HG03135 (cell line): ENCODE measurements around the gene BRPF3.

Source experiments
- ATAC-seq: cut with Tn5 transposase; IDR thresholded peaks from one replicate; pipeline ENCODE4 v1.9.1; 2021; ENCODE audit warnings: mild to moderate bottlenecking, moderate library complexity; ENCODE audit not compliant: unreplicated experiment

Gene BRPF3

GRCh38 chr6:36227379-36228228, 31.1 kb downstream of the BRPF3 start:
- no peak for ATAC-seq

- ATAC-seq = no peak
Observed at GRCh38 chr6:36229223-36229622, 32.7 kb downstream of the BRPF3 start.

GRCh38 chr6:36230371-36230770, 33.8 kb downstream of the BRPF3 start:
- ATAC-seq = no peak

GRCh38 chr6:36232172-36232571, 35.6 kb downstream of the BRPF3 start:
- no peak for ATAC-seq

GRCh38 chr6:36235309-36235708, 38.8 kb downstream of the BRPF3 start:
- ATAC-seq = no peak

GRCh38 chr6:36235862-36236261, 39.3 kb downstream of the BRPF3 start:
- no peak for ATAC-seq

- no peak for ATAC-seq
Observed at GRCh38 chr6:36239774-36240173, 43.2 kb downstream of the BRPF3 start.

GRCh38 chr6:36241728-36242127, 45.2 kb downstream of the BRPF3 start:
- no peak for ATAC-seq

GRCh38 chr6:36242161-36242560, 45.6 kb downstream of the BRPF3 start:
- no peak for ATAC-seq

- no peak for ATAC-seq
Observed at GRCh38 chr6:36242626-36243025, 46.1 kb downstream of the BRPF3 start.

- no peak for ATAC-seq
Observed at GRCh38 chr6:36243562-36244212, 47.1 kb downstream of the BRPF3 start.

- ATAC-seq = no peak
Observed at GRCh38 chr6:36244641-36245280, 48.2 kb downstream of the BRPF3 start.

GRCh38 chr6:36245572-36246061, 49.1 kb downstream of the BRPF3 start:
- no peak for ATAC-seq

- no peak for ATAC-seq
Observed at GRCh38 chr6:36246506-36247268, 50.1 kb downstream of the BRPF3 start.

GRCh38 chr6:36247693-36248092, 51.1 kb downstream of the BRPF3 start:
- no peak for ATAC-seq

- ATAC-seq = no peak
Observed at GRCh38 chr6:36248980-36249379, 52.4 kb downstream of the BRPF3 start.

GRCh38 chr6:36249536-36249935, 53.0 kb downstream of the BRPF3 start:
- no peak for ATAC-seq

- ATAC-seq = no peak
Observed at GRCh38 chr6:36252005-36252404, 55.5 kb downstream of the BRPF3 start.

- ATAC-seq = no peak
Observed at GRCh38 chr6:36263390-36264000, 67.0 kb downstream of the BRPF3 start.

- no peak for ATAC-seq
Observed at GRCh38 chr6:36265744-36266143, 69.2 kb downstream of the BRPF3 start.
